ENCODE data around the gene OLFM1. TPM values are rescaled to one million over a fixed set of nuclear protein-coding genes. Genes with fewer than 3 reads are reported as not detected.

OLFM1 gene
- total RNA-seq, 1 experiment from 2014 or later, result 0.39 TPM

DNA sequence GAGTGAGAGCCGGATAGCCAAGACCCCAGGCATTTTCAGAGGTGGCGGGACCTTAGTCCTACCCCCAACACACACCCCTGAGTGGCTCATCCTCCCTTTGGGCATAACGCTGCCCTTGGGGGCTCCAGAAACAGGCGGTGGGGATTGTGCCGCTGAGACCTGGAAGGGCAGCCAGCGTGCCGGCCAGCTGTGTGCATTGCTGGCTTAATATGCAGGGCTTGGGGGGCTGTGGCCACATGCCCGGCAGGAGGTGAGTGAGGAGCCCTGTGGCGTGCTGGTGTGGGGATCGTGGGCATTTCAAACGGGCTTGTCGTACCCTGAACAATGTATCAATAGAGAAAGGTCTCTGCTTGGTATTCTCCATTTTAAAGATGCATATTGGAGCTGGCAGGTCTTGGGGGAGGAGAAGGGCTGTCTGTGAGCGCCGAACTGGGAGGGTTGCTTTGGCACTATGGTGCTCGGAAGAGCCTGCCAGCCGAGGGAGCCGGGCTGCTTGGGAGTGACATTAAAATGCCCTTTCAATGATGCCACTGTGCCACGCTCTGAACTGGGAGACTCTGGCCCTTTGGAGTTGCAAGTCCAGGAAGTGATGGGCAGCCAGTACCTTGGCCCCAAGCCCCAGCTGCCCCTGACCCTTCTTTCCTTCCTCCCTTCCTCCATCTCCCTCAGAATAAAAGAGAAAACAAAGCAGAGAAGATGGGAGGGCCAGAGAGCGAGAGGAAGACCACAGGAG, 11.2 kb upstream of the OLFM1 start:
- in situ Hi-C loops (cut with HindIII; ENCODE audit: low pct_unique_long_range_greater_than_20kb, low sequenced_read_pairs) (no loop called here), intact Hi-C loops (cut with micrococcal nuclease; ENCODE audit: unreplicated experiment) (no loop called here)
- BruUV-seq (replicated peaks), result no TSS peak
- no peak overlapping the region; a peak in 1 of 4 replicates for H3K4me3 ChIP-seq (ENCODE audit: low read depth in 2 of 2, low read length in 2 of 2)
- H3K9me3 ChIP-seq (ENCODE audit: control insufficient read depth, insufficient read depth, low read depth, low read length), result no peaks in the 10 kb centered on the region
- H3K36me3 ChIP-seq (ENCODE audit: control insufficient read depth, insufficient read depth, low read length), result no peaks in the 10 kb centered on the region
- no peak overlapping the region for H3K27ac ChIP-seq (ENCODE audit: low read length)
- TF ChIP-seq, protein P1, sequence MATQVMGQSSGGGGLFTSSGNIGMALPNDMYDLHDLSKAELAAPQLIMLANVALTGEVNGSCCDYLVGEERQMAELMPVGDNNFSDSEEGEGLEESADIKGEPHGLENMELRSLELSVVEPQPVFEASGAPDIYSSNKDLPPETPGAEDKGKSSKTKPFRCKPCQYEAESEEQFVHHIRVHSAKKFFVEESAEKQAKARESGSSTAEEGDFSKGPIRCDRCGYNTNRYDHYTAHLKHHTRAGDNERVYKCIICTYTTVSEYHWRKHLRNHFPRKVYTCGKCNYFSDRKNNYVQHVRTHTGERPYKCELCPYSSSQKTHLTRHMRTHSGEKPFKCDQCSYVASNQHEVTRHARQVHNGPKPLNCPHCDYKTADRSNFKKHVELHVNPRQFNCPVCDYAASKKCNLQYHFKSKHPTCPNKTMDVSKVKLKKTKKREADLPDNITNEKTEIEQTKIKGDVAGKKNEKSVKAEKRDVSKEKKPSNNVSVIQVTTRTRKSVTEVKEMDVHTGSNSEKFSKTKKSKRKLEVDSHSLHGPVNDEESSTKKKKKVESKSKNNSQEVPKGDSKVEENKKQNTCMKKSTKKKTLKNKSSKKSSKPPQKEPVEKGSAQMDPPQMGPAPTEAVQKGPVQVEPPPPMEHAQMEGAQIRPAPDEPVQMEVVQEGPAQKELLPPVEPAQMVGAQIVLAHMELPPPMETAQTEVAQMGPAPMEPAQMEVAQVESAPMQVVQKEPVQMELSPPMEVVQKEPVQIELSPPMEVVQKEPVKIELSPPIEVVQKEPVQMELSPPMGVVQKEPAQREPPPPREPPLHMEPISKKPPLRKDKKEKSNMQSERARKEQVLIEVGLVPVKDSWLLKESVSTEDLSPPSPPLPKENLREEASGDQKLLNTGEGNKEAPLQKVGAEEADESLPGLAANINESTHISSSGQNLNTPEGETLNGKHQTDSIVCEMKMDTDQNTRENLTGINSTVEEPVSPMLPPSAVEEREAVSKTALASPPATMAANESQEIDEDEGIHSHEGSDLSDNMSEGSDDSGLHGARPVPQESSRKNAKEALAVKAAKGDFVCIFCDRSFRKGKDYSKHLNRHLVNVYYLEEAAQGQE (IDR thresholded peaks at IDR 0.05; ENCODE audit: insufficient read depth in 1 of 2, low read depth in 2 of 2, low read length in 1 of 2), result no peak
- no peak for TF ChIP-seq TCF7L2 (IDR thresholded peaks at IDR 0.05; ENCODE audit: low read depth, low read length)
- TF ChIP-seq SIN3A (IDR thresholded peaks at IDR 0.05; ENCODE audit: borderline replicate concordance, insufficient read depth, low read depth, low read length), result no peak
- no peak for TF ChIP-seq CTCF (IDR thresholded peaks at IDR 0.05)
- TF ChIP-seq POLR2AphosphoS5 (IDR thresholded peaks at IDR 0.05; ENCODE audit: low read depth, low read length), result no peak
- no peak for DNase-seq (ENCODE audit: low read depth, low spot score)
- H3K27me3 ChIP-seq (ENCODE audit: control insufficient read depth, insufficient read depth, low read length), result no peaks in the 10 kb centered on the region
- ATAC-seq, result no peak
- ChIA-PET CTCF (no interaction called here), POLR2A (no interaction called here)
- H3K4me1 ChIP-seq (ENCODE audit: control insufficient read depth, insufficient read depth, low read length), result no peaks in the 10 kb centered on the region

DNA sequence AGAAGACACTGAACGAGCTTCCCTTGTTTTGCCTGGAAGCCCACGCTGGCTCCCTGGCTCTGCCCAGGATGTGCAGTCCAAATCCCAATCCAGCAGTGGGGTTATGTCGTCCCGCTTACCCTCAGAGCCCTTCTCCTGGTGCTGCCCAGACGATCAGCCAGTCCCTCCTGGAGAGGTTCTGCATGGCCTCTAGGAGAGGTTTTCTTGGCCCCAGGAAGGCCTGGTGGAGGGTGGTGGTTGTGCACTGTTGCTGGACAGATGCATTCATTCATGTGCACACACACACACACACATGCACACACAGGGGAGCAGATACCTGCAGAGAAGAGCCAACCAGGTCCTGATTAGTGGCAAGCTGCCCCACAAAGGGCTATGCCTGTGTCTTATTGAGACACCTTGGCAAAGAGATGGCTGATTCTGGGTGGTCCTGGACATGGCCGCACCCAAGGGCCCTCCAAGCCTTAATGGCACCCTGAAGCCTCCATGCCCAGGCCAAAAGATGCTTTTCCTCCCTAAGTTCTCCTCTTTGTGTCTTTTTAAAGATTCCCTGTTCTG, 10.5 kb upstream of the OLFM1 start:
- Histone ChIP-seq H3K4me3 (ENCODE audit: low read depth in 2 of 2, low read length in 2 of 2) (no peak overlapping the region), H3K27ac (ENCODE audit: low read length) (no peak overlapping the region), H3K36me3 (ENCODE audit: control insufficient read depth, insufficient read depth, low read length) (no peaks in the 10 kb centered on the region), H3K9me3 (ENCODE audit: control insufficient read depth, insufficient read depth, low read depth, low read length) (no peaks in the 10 kb centered on the region), H3K27me3 (ENCODE audit: control insufficient read depth, insufficient read depth, low read length) (no peaks in the 10 kb centered on the region), H3K4me1 (ENCODE audit: control insufficient read depth, insufficient read depth, low read length) (no peaks in the 10 kb centered on the region)
- TF ChIP-seq CTCF (IDR thresholded peaks at IDR 0.05), result no peak
- no peak for TF ChIP-seq POLR2AphosphoS5 (IDR thresholded peaks at IDR 0.05; ENCODE audit: low read depth, low read length)
- TF ChIP-seq TCF7L2 (IDR thresholded peaks at IDR 0.05; ENCODE audit: low read depth, low read length), result no peak
- TF ChIP-seq SIN3A (IDR thresholded peaks at IDR 0.05; ENCODE audit: borderline replicate concordance, insufficient read depth, low read depth, low read length), result no peak
- TF ChIP-seq, protein P1 (IDR thresholded peaks at IDR 0.05; ENCODE audit: insufficient read depth in 1 of 2, low read depth in 2 of 2, low read length in 1 of 2), result no peak
- BruUV-seq (replicated peaks), result no TSS peak
- in situ Hi-C loops (cut with HindIII; ENCODE audit: low pct_unique_long_range_greater_than_20kb, low sequenced_read_pairs) (no loop called here), intact Hi-C loops (cut with micrococcal nuclease; ENCODE audit: unreplicated experiment) (no loop called here)
- CTCF ChIA-PET, result no interaction called here
- POLR2A ChIA-PET, result no interaction called here
- DNase-seq (ENCODE audit: low read depth, low spot score), result no peak
- no peak for ATAC-seq

All from Panc1 (cell line).